H9 (cell line): ENCODE results near the gene AKR7A2. TPM values are rescaled to one million over a fixed set of nuclear protein-coding genes. Genes with fewer than 3 reads are reported as not detected.

Experiments
- DNase-seq: peaks from one replicate; pipeline ENCODE4 v3.0.0-alpha.2; 2017
- H2AFZ ChIP-seq: one replicate; pipeline ENCODE4 v1.6.1; 2013; ENCODE audit warnings: mild to moderate bottlenecking, low read length, control low read depth, moderate library complexity
- H2AK5ac ChIP-seq: 2 replicates; pipeline ENCODE4 v1.6.1; 2013; ENCODE audit warnings: low read length, control low read depth, mixed read lengths; ENCODE audit not compliant: insufficient read length
- H2BK120ac ChIP-seq: one replicate; pipeline ENCODE4 v1.6.1; 2013; ENCODE audit warnings: low read depth, mild to moderate bottlenecking, low read length, control low read depth, inconsistent platforms; ENCODE audit not compliant: poor library complexity, severe bottlenecking
- H2BK12ac ChIP-seq: 2 replicates; pipeline ENCODE4 v1.6.1; 2013; ENCODE audit warnings: low read length, control low read depth, mixed read lengths, low read depth; ENCODE audit not compliant: insufficient read length
- H2BK15ac ChIP-seq: 2 replicates; pipeline ENCODE4 v1.6.1; 2013; ENCODE audit warnings: low read depth, low read length, control low read depth
- H2BK20ac ChIP-seq: one replicate; pipeline ENCODE4 v1.6.1; 2013; ENCODE audit warnings: low read depth, mild to moderate bottlenecking, low read length, control low read depth, inconsistent platforms; ENCODE audit not compliant: poor library complexity, severe bottlenecking
- H2BK5ac ChIP-seq: 2 replicates; pipeline ENCODE4 v1.6.1; 2013; ENCODE audit warnings: low read length, control low read depth, mixed read lengths; ENCODE audit not compliant: insufficient read length
- H3K14ac ChIP-seq: 2 replicates; pipeline ENCODE4 v1.6.1; 2013; ENCODE audit warnings: low read length, control low read depth; ENCODE audit not compliant: insufficient read depth
- H3K18ac ChIP-seq: 2 replicates; pipeline ENCODE4 v1.6.1; 2013; ENCODE audit warnings: low read depth, mild to moderate bottlenecking, mixed read lengths, low read length, control low read depth; ENCODE audit not compliant: insufficient read length
- H3K23ac ChIP-seq: 2 replicates; pipeline ENCODE4 v1.6.1; 2013; ENCODE audit warnings: low read length, control low read depth, mixed read lengths, low read depth; ENCODE audit not compliant: insufficient read length
- H3K23me2 ChIP-seq: 2 replicates; pipeline ENCODE4 v1.6.1; 2013; ENCODE audit warnings: low read depth, mild to moderate bottlenecking, mixed read lengths, low read length, control low read depth; ENCODE audit not compliant: insufficient read length, poor library complexity, severe bottlenecking
- H3K27ac ChIP-seq: 2 replicates; pipeline ENCODE4 v1.5.1; 2013; ENCODE audit warnings: low read length, control low read depth, mixed read lengths, low read depth; ENCODE audit not compliant: insufficient read length
- H3K27me3 ChIP-seq: 2 replicates; pipeline ENCODE4 v1.6.1; 2013; ENCODE audit warnings: low read length, control low read depth, inconsistent platforms; ENCODE audit not compliant: insufficient read depth
- H3K4ac ChIP-seq: 2 replicates; pipeline ENCODE4 v1.6.1; 2013; ENCODE audit warnings: low read depth, mild to moderate bottlenecking, control low read depth, inconsistent platforms, low read length, moderate library complexity
- H3K4me1 ChIP-seq: 2 replicates; pipeline ENCODE4 v1.6.1; 2013; ENCODE audit warnings: low read length, control low read depth, inconsistent platforms; ENCODE audit not compliant: insufficient read depth
- H3K4me2 ChIP-seq: 2 replicates; pipeline ENCODE4 v1.6.1; 2013; ENCODE audit warnings: low read length, control low read depth, mixed read lengths; ENCODE audit not compliant: insufficient read length, insufficient read depth
- H3K56ac ChIP-seq: 2 replicates; pipeline ENCODE4 v1.6.1; 2013; ENCODE audit warnings: low read depth, mild to moderate bottlenecking, mixed read lengths, low read length, control low read depth; ENCODE audit not compliant: insufficient read length
- H3K79me1 ChIP-seq: 2 replicates; pipeline ENCODE4 v1.6.1; 2013; ENCODE audit warnings: low read depth, mild to moderate bottlenecking, moderate library complexity, low read length, control low read depth, inconsistent platforms; ENCODE audit not compliant: insufficient read depth, poor library complexity, severe bottlenecking
- H3K79me2 ChIP-seq: 2 replicates; pipeline ENCODE4 v1.6.1; 2013; ENCODE audit warnings: low read length, control low read depth, inconsistent platforms; ENCODE audit not compliant: insufficient read depth
- H3K9ac ChIP-seq: 2 replicates; pipeline ENCODE4 v1.6.1; 2013; ENCODE audit warnings: low read length, control low read depth, mixed read lengths; ENCODE audit not compliant: insufficient read length; ENCODE audit errors: extremely low read depth
- H3K9me3 ChIP-seq: one replicate; pipeline ENCODE4 v1.6.1; 2013; ENCODE audit warnings: low read depth, low read length, inconsistent platforms; ENCODE audit not compliant: control insufficient read depth
- H3T11ph ChIP-seq: one replicate; pipeline ENCODE4 v1.6.1; 2013; ENCODE audit warnings: mild to moderate bottlenecking, low read length, control low read depth, inconsistent platforms
- H4K20me1 ChIP-seq: one replicate; pipeline ENCODE4 v1.6.1; 2013; ENCODE audit not compliant: control insufficient read depth, insufficient read length, insufficient read depth
- H4K5ac ChIP-seq: 2 replicates; pipeline ENCODE4 v1.6.1; 2013; ENCODE audit warnings: low read depth, mild to moderate bottlenecking, mixed read lengths, low read length, control low read depth; ENCODE audit not compliant: insufficient read length
- H4K8ac ChIP-seq: replicated peaks from 2 replicates; pipeline ENCODE4 v1.6.1; 2013; ENCODE audit warnings: low read length, control low read depth, mixed read lengths, low read depth; ENCODE audit not compliant: insufficient read length
- H4K91ac ChIP-seq: 2 replicates; pipeline ENCODE4 v1.6.1; 2013; ENCODE audit warnings: low read depth, mild to moderate bottlenecking, moderate library complexity, mixed read lengths, low read length, control low read depth; ENCODE audit not compliant: insufficient read length
- H3K27ac Mint-ChIP-seq, 3 experiments: 2 replicates in 2 of 3; 3 replicates in 1 of 3; pipeline ENCODE4 v1.8.0; 2020 to 2021; ENCODE audit warnings: mixed read lengths in 3 of 3, mild to moderate bottlenecking in 1 of 3, moderate library complexity in 1 of 3
- H3K27me3 Mint-ChIP-seq: 2 replicates; pipeline ENCODE4 v1.8.0; 2021; ENCODE audit warnings: low read depth, mild to moderate bottlenecking, moderate library complexity, mixed read lengths
- H3K36me3 Mint-ChIP-seq, 3 experiments: 2 replicates in 2 of 3; 3 replicates in 1 of 3; pipeline ENCODE4 v1.8.0; 2020 to 2021; ENCODE audit warnings: low read depth in 3 of 3, mixed read lengths in 3 of 3; ENCODE audit not compliant: insufficient read depth in 1 of 3
- H3K4me1 Mint-ChIP-seq, 2 experiments: 2 replicates each; pipeline ENCODE4 v1.8.0; 2020; ENCODE audit warnings: mixed read lengths in 2 of 2
- H3K4me3 Mint-ChIP-seq, 2 experiments: 2 replicates in 1 of 2; 3 replicates in 1 of 2; pipeline ENCODE4 v1.8.0; 2020 to 2021; ENCODE audit warnings: mild to moderate bottlenecking in 2 of 2, mixed read lengths in 2 of 2, moderate library complexity in 1 of 2
- H3K9me3 Mint-ChIP-seq, 2 experiments: 2 replicates in 1 of 2; 3 replicates in 1 of 2; pipeline ENCODE4 v1.8.0; 2020; ENCODE audit warnings: mild to moderate bottlenecking in 2 of 2, mixed read lengths in 2 of 2, moderate library complexity in 1 of 2
- WGBS: extraction: QIAGEN DNeasy Blood & Tissue Kit; methylation state at CpG from one replicate; pipeline ENCODE4 v1.1.7; 2013; ENCODE audit warnings: missing lambda C conversion rate, low lambda C conversion rate, mixed read lengths; ENCODE audit not compliant: insufficient read length; ENCODE audit errors: extremely low coverage; 5-methylcytosine and 5-hydroxymethylcytosine counted together
- total RNA-seq: library from RNA; stranded (reverse); gene quantifications from 2 replicates; pipeline ENCODE4 v1.2.1, GENCODE V29; 2021
- TF ChIP-seq, protein P1 (sequence below): fragments of 200-600 bp; sonication (generic); conservative IDR thresholded peaks from 3 replicates; pipeline ENCODE4 v1.8.0; 2021; ENCODE audit warnings: antibody characterized with exemption, mild to moderate bottlenecking

The AKR7A2 gene
- total RNA-seq, 1 experiment from 2014 or later, result 50.3 TPM

- peak; percentile 81 for DNase-seq
- no peak overlapping the region for H3K4me3 Mint-ChIP-seq
- peaks cover 13 to 56% (median 29%) of the 10 kb centered on the region in 3 experiments; a peak in 6 of 7 replicates for H3K36me3 Mint-ChIP-seq
- TF ChIP-seq, protein P1, sequence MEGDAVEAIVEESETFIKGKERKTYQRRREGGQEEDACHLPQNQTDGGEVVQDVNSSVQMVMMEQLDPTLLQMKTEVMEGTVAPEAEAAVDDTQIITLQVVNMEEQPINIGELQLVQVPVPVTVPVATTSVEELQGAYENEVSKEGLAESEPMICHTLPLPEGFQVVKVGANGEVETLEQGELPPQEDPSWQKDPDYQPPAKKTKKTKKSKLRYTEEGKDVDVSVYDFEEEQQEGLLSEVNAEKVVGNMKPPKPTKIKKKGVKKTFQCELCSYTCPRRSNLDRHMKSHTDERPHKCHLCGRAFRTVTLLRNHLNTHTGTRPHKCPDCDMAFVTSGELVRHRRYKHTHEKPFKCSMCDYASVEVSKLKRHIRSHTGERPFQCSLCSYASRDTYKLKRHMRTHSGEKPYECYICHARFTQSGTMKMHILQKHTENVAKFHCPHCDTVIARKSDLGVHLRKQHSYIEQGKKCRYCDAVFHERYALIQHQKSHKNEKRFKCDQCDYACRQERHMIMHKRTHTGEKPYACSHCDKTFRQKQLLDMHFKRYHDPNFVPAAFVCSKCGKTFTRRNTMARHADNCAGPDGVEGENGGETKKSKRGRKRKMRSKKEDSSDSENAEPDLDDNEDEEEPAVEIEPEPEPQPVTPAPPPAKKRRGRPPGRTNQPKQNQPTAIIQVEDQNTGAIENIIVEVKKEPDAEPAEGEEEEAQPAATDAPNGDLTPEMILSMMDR, result peak; percentile 89
- H4K5ac ChIP-seq, result no peak overlapping the region
- no peak overlapping the region for H2AFZ ChIP-seq
- H2BK120ac ChIP-seq, result no peak overlapping the region
- H3K27me3 Mint-ChIP-seq, result no peaks in the 10 kb centered on the region; the same call in 1 of the 2 replicates
- H3K27ac ChIP-seq, result no peak overlapping the region
- no peaks in the 10 kb centered on the region for H3K79me2 ChIP-seq
- no peak overlapping the region for H2BK15ac ChIP-seq
- no peak overlapping the region for H4K8ac ChIP-seq
- H3K4me2 ChIP-seq, result no peak overlapping the region
- no peak overlapping the region for H3K4ac ChIP-seq
- H2BK5ac ChIP-seq, result no peak overlapping the region
- no peaks in the 10 kb centered on the region for H3K79me1 ChIP-seq
- no peaks in the 10 kb centered on the region for H3K9me3 Mint-ChIP-seq
- H3T11ph ChIP-seq, result no peak overlapping the region
- H3K4me1 ChIP-seq, result peaks cover 2% of the 10 kb centered on the region; the same call in 1 of the 2 replicates
- no peak overlapping the region for H3K18ac ChIP-seq
- H3K23ac ChIP-seq, result no peak overlapping the region
- no peak overlapping the region for H2AK5ac ChIP-seq
- H2BK12ac ChIP-seq, result no peak overlapping the region
- H4K91ac ChIP-seq, result no peak overlapping the region
- H3K27ac Mint-ChIP-seq, result peak overlapping the region in 1 of 3 experiments; percentile 66; a peak in 2 of 7 replicates
- peaks cover 6 to 16% of the 10 kb centered on the region in 2 experiments for H3K4me1 Mint-ChIP-seq
- H3K23me2 ChIP-seq, result no peaks in the 10 kb centered on the region
- no peak overlapping the region for H2BK20ac ChIP-seq
- no peak overlapping the region for H3K14ac ChIP-seq
- WGBS, result no CpG with 5 or more reads among the region's 12 CpGs
- H3K56ac ChIP-seq, result no peak overlapping the region
- no peak overlapping the region for H3K9ac ChIP-seq
- no peaks in the 10 kb centered on the region for H3K27me3 ChIP-seq
- H4K20me1 ChIP-seq, result no peaks in the 10 kb centered on the region
- H3K9me3 ChIP-seq, result no peaks in the 10 kb centered on the region
Observed at GRCh38 chr1:19344372-19344810, 32.4 kb upstream of the AKR7A2 start.
